B cell (primary cell): ENCODE data around the gene NRXN2.

Experiments
- CTCF ChIP-seq: fragments of 200-600 bp; IDR thresholded peaks from one replicate; pipeline ENCODE4 v1.8.0; 2022; ENCODE audit warnings: antibody characterized with exemption, mild to moderate bottlenecking
- EZH2 ChIP-seq: IDR thresholded peaks from 2 replicates; pipeline ENCODE4 v1.6.1; 2012; ENCODE audit warnings: borderline replicate concordance, low read depth, mild to moderate bottlenecking, moderate library complexity, low read length; ENCODE audit not compliant: insufficient read depth, poor library complexity, severe bottlenecking

GRCh38 chr11:64564419-64564818, 158.6 kb downstream of the NRXN2 start:
- no peak for TF ChIP-seq CTCF
- no peak for TF ChIP-seq EZH2
